GM23248 (cell line): Measurements from ENCODE around the gene OGFOD2. TPM values are rescaled to one million over a fixed set of nuclear protein-coding genes. Genes with fewer than 3 reads are reported as not detected.
A peak's percentile ranks its signal among the peaks of the same experiment; 100 is the strongest.

Experiments
- DNase-seq: peaks from one replicate; pipeline ENCODE4 v3.0.0-alpha.2; 2015
- H2AFZ ChIP-seq: fragments of 200-600 bp; sonication (generic); 2 replicates; pipeline ENCODE4 v1.6.1; 2016; ENCODE audit warnings: antibody characterized with exemption
- H3F3A ChIP-seq: fragments of 200-600 bp; sonication (generic); 2 replicates; pipeline ENCODE4 v1.6.1; 2016; ENCODE audit warnings: mild to moderate bottlenecking, antibody characterized with exemption, mixed run types; ENCODE audit not compliant: insufficient read depth
- H3K27ac ChIP-seq: fragments of 200-600 bp; sonication (generic); 2 replicates; pipeline ENCODE4 v1.5.1; 2016; ENCODE audit warnings: mild to moderate bottlenecking
- H3K27me3 ChIP-seq: fragments of 200-600 bp; sonication (generic); replicated peaks from 2 replicates; pipeline ENCODE4 v1.6.1; 2016; ENCODE audit warnings: mild to moderate bottlenecking; ENCODE audit not compliant: insufficient read depth
- H3K36me3 ChIP-seq: fragments of 200-600 bp; sonication (generic); 2 replicates; pipeline ENCODE4 v1.6.1; 2016; ENCODE audit warnings: low read depth, mild to moderate bottlenecking
- H3K4me1 ChIP-seq: fragments of 200-600 bp; sonication (generic); 2 replicates; pipeline ENCODE4 v1.6.1; 2016; ENCODE audit warnings: mild to moderate bottlenecking; ENCODE audit not compliant: insufficient read depth
- H3K4me2 ChIP-seq: fragments of 200-600 bp; sonication (generic); one replicate; pipeline ENCODE4 v1.6.1; 2016; ENCODE audit warnings: mild to moderate bottlenecking; ENCODE audit not compliant: unreplicated experiment
- H3K4me3 ChIP-seq: fragments of 200-600 bp; sonication (generic); 2 replicates; pipeline ENCODE4 v1.5.1; 2016; ENCODE audit warnings: mild to moderate bottlenecking
- H3K79me2 ChIP-seq: fragments of 200-600 bp; sonication (generic); 2 replicates; pipeline ENCODE4 v1.6.1; 2016; ENCODE audit warnings: mild to moderate bottlenecking; ENCODE audit not compliant: insufficient read depth
- H3K9ac ChIP-seq: fragments of 200-600 bp; sonication (generic); 2 replicates; pipeline ENCODE4 v1.6.1; 2016; ENCODE audit warnings: mild to moderate bottlenecking
- H3K9me2 ChIP-seq: fragments of 200-600 bp; sonication (generic); 2 replicates; pipeline ENCODE4 v1.6.1; 2016; ENCODE audit warnings: mixed run types, mild to moderate bottlenecking, moderate library complexity; ENCODE audit not compliant: insufficient read depth
- H3K9me3 ChIP-seq: fragments of 200-600 bp; sonication (generic); one replicate; pipeline ENCODE4 v1.6.1; 2017; ENCODE audit warnings: low read depth
- H4K20me1 ChIP-seq: fragments of 200-600 bp; sonication (generic); 2 replicates; pipeline ENCODE4 v1.6.0; 2016; ENCODE audit not compliant: insufficient read depth
- EZH2 ChIP-seq: fragments of 200-600 bp; sonication (generic); IDR thresholded peaks from 2 replicates; pipeline ENCODE4 v1.6.1; 2018; ENCODE audit warnings: antibody characterized with exemption, mild to moderate bottlenecking; ENCODE audit not compliant: insufficient read depth, poor library complexity, severe bottlenecking
- EZH2phosphoT487 ChIP-seq: fragments of 200-600 bp; sonication (generic); IDR thresholded peaks from 2 replicates; pipeline ENCODE4 v1.6.1; 2018; ENCODE audit warnings: antibody characterized with exemption, moderate library complexity, mild to moderate bottlenecking, low read depth; ENCODE audit not compliant: insufficient read depth
- WGBS, 2 experiments: methylation state at CpG; one replicate each; pipeline ENCODE4 v1.1.6; 2015 to 2017; ENCODE audit warnings: low lambda C conversion rate in 2 of 2, low coverage in 1 of 2; ENCODE audit errors: missing lambda C conversion rate in 2 of 2; 5-methylcytosine and 5-hydroxymethylcytosine counted together
- in situ Hi-C: fragments of 300-500 bp; cut with MboI; formaldehyde crosslinking; loops from 2 replicates; pipeline ENCODE4 v1.15.0; 2020
- polyA plus RNA-seq: library from polyadenylated mRNA; unstranded; fragments of >200 nt; fragmentation: Nextera tagmentation; extraction: Ambion mirVana; gene quantifications from 2 replicates; pipeline ENCODE4 v1.2.1, GENCODE V29; 2016
- total RNA-seq: library from RNA; depleted of rRNA; stranded (reverse); fragments of >200 nt; shearing (Covaris generic); gene quantifications from 2 replicates; pipeline ENCODE4 v1.2.3, GENCODE V29; 2014

OGFOD2 gene
- total and polyA plus RNA-seq, 2 experiments from 2014 or later: 11.9 to 12.8 TPM

GRCh38 chr12:122949405-122949804, 25.6 kb upstream of the OGFOD2 start:
- H3K27me3 ChIP-seq: no peaks in the 10 kb centered on the region
- TF ChIP-seq EZH2phosphoT487: no peak
- TF ChIP-seq EZH2: no peak
- no peak overlapping the region for H3K9ac ChIP-seq
- H3K4me3 ChIP-seq: no peak overlapping the region
- no peaks in the 10 kb centered on the region for H4K20me1 ChIP-seq
- peaks cover 6% of the 10 kb centered on the region for H3F3A ChIP-seq
- WGBS, 2 experiments: 82 to 85% methylated on average over 8 of the region's 8 CpGs
- no peak overlapping the region for H3K4me2 ChIP-seq
- no peak overlapping the region for H3K27ac ChIP-seq
- no peak overlapping the region for H2AFZ ChIP-seq
- in situ Hi-C loops: no loop called here
- H3K4me1 ChIP-seq: peaks cover 25% of the 10 kb centered on the region
- no peaks in the 10 kb centered on the region for H3K79me2 ChIP-seq
- no peaks in the 10 kb centered on the region for H3K36me3 ChIP-seq
- no peak for DNase-seq
- H3K9me2 ChIP-seq: no peaks in the 10 kb centered on the region
- no peaks in the 10 kb centered on the region for H3K9me3 ChIP-seq

- H3K9ac ChIP-seq: no peak overlapping the region
- H3K9me3 ChIP-seq: no peaks in the 10 kb centered on the region
- no peak overlapping the region for H3K4me2 ChIP-seq
- TF ChIP-seq EZH2phosphoT487 (no peak), EZH2 (no peak)
- H4K20me1 ChIP-seq: no peaks in the 10 kb centered on the region
- no peaks in the 10 kb centered on the region for H3K36me3 ChIP-seq
- H3K4me1 ChIP-seq: peaks cover 19% of the 10 kb centered on the region
- no peak for DNase-seq
- H3K27ac ChIP-seq: no peak overlapping the region
- H2AFZ ChIP-seq: no peak overlapping the region
- in situ Hi-C loops: loop anchor here (5.0 to 10.0 kb wide), 2 partner anchors 93 to 165 kb away; no protein-coding TSS in a partner anchor
- H3K4me3 ChIP-seq: no peak overlapping the region
- H3K27me3 ChIP-seq: no peaks in the 10 kb centered on the region
- peaks cover 6% of the 10 kb centered on the region for H3F3A ChIP-seq
- H3K79me2 ChIP-seq: no peaks in the 10 kb centered on the region
- no peaks in the 10 kb centered on the region for H3K9me2 ChIP-seq
- WGBS, 2 experiments: 94 to 95% methylated on average over 26 of the region's 27 CpGs
Observed at GRCh38 chr12:122949816-122950675, 25.0 kb upstream of the OGFOD2 start.

GRCh38 chr12:122951406-122951805, 23.6 kb upstream of the OGFOD2 start:
- Histone ChIP-seq H3K36me3 (no peaks in the 10 kb centered on the region), H3K9me2 (no peaks in the 10 kb centered on the region), H3K79me2 (no peaks in the 10 kb centered on the region), H3F3A (peaks cover 1% of the 10 kb centered on the region), H3K9ac (no peak overlapping the region; the same call in 1 of the 2 replicates), H3K4me1 (peaks cover 10% of the 10 kb centered on the region), H4K20me1 (no peaks in the 10 kb centered on the region), H2AFZ (no peak overlapping the region), H3K4me3 (no peak overlapping the region), H3K27ac (no peak overlapping the region), H3K9me3 (no peaks in the 10 kb centered on the region), H3K4me2 (no peak overlapping the region), H3K27me3 (no peaks in the 10 kb centered on the region)
- TF ChIP-seq EZH2 (no peak), EZH2phosphoT487 (no peak)
- in situ Hi-C loops: loop anchor here (5.0 to 10.0 kb wide), 2 partner anchors 94 to 167 kb away; no protein-coding TSS in a partner anchor
- WGBS, 2 experiments: 69 to 71% methylated on average over 9 of the region's 9 CpGs
- DNase-seq: peak; percentile 60

GRCh38 chr12:122951979-122952892, 22.8 kb upstream of the OGFOD2 start:
- H3K79me2 ChIP-seq: no peaks in the 10 kb centered on the region
- no peak overlapping the region for H2AFZ ChIP-seq
- peak; percentile 83 for DNase-seq
- no peaks in the 10 kb centered on the region for H4K20me1 ChIP-seq
- H3K4me2 ChIP-seq: no peak overlapping the region
- no peak overlapping the region for H3K27ac ChIP-seq
- WGBS, 2 experiments: 64 to 65% methylated on average over 12 of the region's 12 CpGs
- H3K9ac ChIP-seq: no peak overlapping the region
- H3K9me2 ChIP-seq: no peaks in the 10 kb centered on the region
- in situ Hi-C loops: loop anchor here (5.0 to 10.0 kb wide), 2 partner anchors 95 to 167 kb away; no protein-coding TSS in a partner anchor
- TF ChIP-seq EZH2 (no peak), EZH2phosphoT487 (no peak)
- H3K4me1 ChIP-seq: peaks cover 4% of the 10 kb centered on the region
- no peaks in the 10 kb centered on the region for H3K9me3 ChIP-seq
- no peak overlapping the region for H3K4me3 ChIP-seq
- H3F3A ChIP-seq: no peaks in the 10 kb centered on the region
- H3K36me3 ChIP-seq: no peaks in the 10 kb centered on the region
- H3K27me3 ChIP-seq: no peaks in the 10 kb centered on the region
